ENCODE measurements around the gene SMIM34.
"Not testable (repeated sequence)": the region's sequence is repeated elsewhere in the genome, so short reads cannot be mapped to it uniquely, and the experiment has no call there.

GRCh38 chr21:34405686-34406085 lies 18.1 kb downstream of the SMIM34 start:
- not testable (repeated sequence) for TF ChIP-seq CTCF, POLR2A, EP300 (IDR thresholded peaks at IDR 0.05)

Data from stomach (tissue), 4 donors.